H1 (cell line): ENCODE data around the gene PLAAT2. TPM values are rescaled to one million over a fixed set of nuclear protein-coding genes. Genes with fewer than 3 reads are reported as not detected.
A peak's percentile ranks its signal among the peaks of the same experiment; 100 is the strongest.

Experiments used
- CTCF ChIA-PET: fragments of 300-600 bp; sonication (Branson Sonifier 250); formaldehyde crosslinking; loops from one replicate; lab custom pipeline; 2021; ENCODE audit not compliant: partially characterized antibody; lab: Charles Lee
- POLR2A ChIA-PET: fragments of 300-600 bp; sonication (Branson Sonifier 250); formaldehyde crosslinking; loops from one replicate; lab custom pipeline; 2021; ENCODE audit warnings: inconsistent platforms; ENCODE audit not compliant: partially characterized antibody; lab: Charles Lee
- DNase-seq, 2 experiments: peaks; one replicate each; pipeline versions ENCODE4 v3.0.0 to v3.0.0-alpha.2; 2010 to 2022; ENCODE audit warnings: low spot score in 2 of 2, low read depth in 1 of 2, mixed read lengths in 1 of 2
- FAIRE-seq: peaks from 2 replicates; lab custom pipeline; 2011; peaks lifted over from hg19 to GRCh38; lab: Jason Lieb, UNC
- H2AFZ ChIP-seq: 2 replicates; pipeline ENCODE4 v1.8.1; 2012; ENCODE audit warnings: low read length, inconsistent platforms
- H2AK5ac ChIP-seq: 2 replicates; pipeline ENCODE4 v1.6.1; 2013; ENCODE audit warnings: low read depth, low read length
- H2BK120ac ChIP-seq: replicated peaks from 2 replicates; pipeline ENCODE3; 2013; ENCODE audit warnings: low read depth, low read length, inconsistent platforms
- H2BK12ac ChIP-seq: 2 replicates; pipeline ENCODE4 v1.6.1; 2013; ENCODE audit warnings: low read depth, low read length
- H2BK15ac ChIP-seq: 2 replicates; pipeline ENCODE4 v1.6.1; 2013; ENCODE audit warnings: low read length
- H2BK20ac ChIP-seq: 2 replicates; pipeline ENCODE4 v1.6.1; 2013; ENCODE audit warnings: low read length
- H2BK5ac ChIP-seq: 2 replicates; pipeline ENCODE4 v1.6.1; 2013; ENCODE audit warnings: low read depth, low read length
- H3K14ac ChIP-seq: 2 replicates; pipeline ENCODE4 v1.6.1; 2013; ENCODE audit warnings: inconsistent platforms; ENCODE audit not compliant: insufficient read length
- H3K18ac ChIP-seq: 2 replicates; pipeline ENCODE4 v1.6.1; 2013; ENCODE audit warnings: low read length; ENCODE audit errors: extremely low read depth
- H3K23ac ChIP-seq: 2 replicates; pipeline ENCODE4 v1.6.1; 2013; ENCODE audit warnings: inconsistent platforms; ENCODE audit not compliant: insufficient read length
- H3K23me2 ChIP-seq: 2 replicates; pipeline ENCODE4 v1.6.1; 2013; ENCODE audit warnings: low read depth, low read length
- H3K27ac ChIP-seq: 2 replicates; pipeline ENCODE4 v1.6.1; 2011; ENCODE audit warnings: low read depth, low read length, inconsistent platforms
- H3K27me3 ChIP-seq, 4 experiments: replicated peaks in 1 of 4; 1 replicate in 1 of 4; 2 replicates in 3 of 4; pipeline versions ENCODE4 v1.6.1 to v1.8.1; 2011 to 2013; ENCODE audit warnings: low read length in 3 of 4, mild to moderate bottlenecking in 3 of 4, inconsistent platforms in 2 of 4, mixed read lengths in 2 of 4, moderate library complexity in 1 of 4; ENCODE audit not compliant: control insufficient read depth in 3 of 4, insufficient read depth in 3 of 4; ENCODE audit errors: extremely low read depth in 1 of 4
- H3K36me3 ChIP-seq, 4 experiments: 2 replicates each; pipeline versions ENCODE4 v1.6.1 to v1.8.1; 2011 to 2013; ENCODE audit warnings: mild to moderate bottlenecking in 4 of 4, low read length in 3 of 4, moderate library complexity in 2 of 4, control low read depth in 1 of 4, inconsistent platforms in 1 of 4; ENCODE audit not compliant: insufficient read depth in 4 of 4, control insufficient read depth in 2 of 4
- H3K4ac ChIP-seq: replicated peaks from 2 replicates; pipeline ENCODE3; 2013; ENCODE audit warnings: low read length, low read depth, mixed read lengths, inconsistent platforms; ENCODE audit not compliant: insufficient read length
- H3K4me1 ChIP-seq, 4 experiments: replicated peaks in 1 of 4; 1 replicate in 1 of 4; 2 replicates in 3 of 4; pipeline versions ENCODE4 v1.6.1 to v1.8.1; 2011 to 2013; ENCODE audit warnings: low read length in 3 of 4, inconsistent platforms in 2 of 4, mixed read lengths in 1 of 4; ENCODE audit not compliant: insufficient read depth in 4 of 4, control insufficient read depth in 3 of 4
- H3K4me2 ChIP-seq, 2 experiments: 2 replicates each; pipeline versions ENCODE4 v1.6.1 to v1.8.1; 2011 to 2013; ENCODE audit warnings: low read depth in 2 of 2, low read length in 2 of 2, control low read depth in 1 of 2, inconsistent platforms in 1 of 2, mild to moderate bottlenecking in 1 of 2; ENCODE audit not compliant: insufficient read depth in 1 of 2
- H3K4me3 ChIP-seq, 4 experiments: fragments of 200-600, 300-600 bp in 1 of 4; sonication (generic), shearing (Covaris generic), sonication (Bioruptor Twin) in 1 of 4; 2 replicates each; pipeline versions ENCODE4 v1.5.1 to v1.8.1; 2011 to 2016; ENCODE audit warnings: low read length in 4 of 4, low read depth in 3 of 4, control low read depth in 2 of 4, inconsistent platforms in 2 of 4, mild to moderate bottlenecking in 2 of 4, mixed read lengths in 1 of 4, moderate library complexity in 1 of 4; ENCODE audit not compliant: insufficient read depth in 2 of 4; ENCODE audit errors: extremely low read depth in 1 of 4
- H3K56ac ChIP-seq: replicated peaks from 2 replicates; pipeline ENCODE3; 2013; ENCODE audit warnings: low read depth, mild to moderate bottlenecking, mixed read lengths, low read length, inconsistent platforms; ENCODE audit not compliant: insufficient read length
- H3K79me1 ChIP-seq: 2 replicates; pipeline ENCODE4 v1.6.1; 2013; ENCODE audit warnings: low read depth, low read length, control low read depth
- H3K79me2 ChIP-seq, 2 experiments: 2 replicates each; pipeline versions ENCODE4 v1.6.1 to v1.8.1; 2012 to 2013; ENCODE audit warnings: low read length in 2 of 2, mild to moderate bottlenecking in 2 of 2, inconsistent platforms in 1 of 2; ENCODE audit not compliant: insufficient read depth in 2 of 2, control insufficient read depth in 1 of 2
- H3K9ac ChIP-seq, 4 experiments: replicated peaks in 1 of 4; 1 replicate in 1 of 4; 2 replicates in 3 of 4; pipeline versions ENCODE4 v1.6.1 to v1.8.1; 2011 to 2013; ENCODE audit warnings: low read depth in 3 of 4, low read length in 3 of 4, control low read depth in 2 of 4, mild to moderate bottlenecking in 2 of 4, moderate library complexity in 2 of 4, inconsistent platforms in 1 of 4; ENCODE audit errors: extremely low read depth in 1 of 4
- H3K9me3 ChIP-seq, 2 experiments: 2 replicates each; pipeline versions ENCODE4 v1.6.1 to v1.8.1; 2012 to 2013; ENCODE audit warnings: mild to moderate bottlenecking in 2 of 2, moderate library complexity in 2 of 2, control low read depth in 1 of 2, inconsistent platforms in 1 of 2, low read depth in 1 of 2, low read length in 1 of 2, mixed read lengths in 1 of 2; ENCODE audit not compliant: insufficient read depth in 2 of 2
- H4K20me1 ChIP-seq, 2 experiments: replicated peaks in 1 of 2; 2 replicates each; pipeline versions ENCODE3 to v1.8.1; 2011 to 2013; ENCODE audit warnings: inconsistent platforms in 2 of 2, low read length in 2 of 2, mild to moderate bottlenecking in 1 of 2; ENCODE audit not compliant: insufficient read depth in 2 of 2, control insufficient read depth in 1 of 2
- H4K5ac ChIP-seq: 2 replicates; pipeline ENCODE4 v1.6.1; 2013; ENCODE audit warnings: low read length, low read depth, mixed read lengths, inconsistent platforms; ENCODE audit not compliant: insufficient read length
- H4K8ac ChIP-seq: 2 replicates; pipeline ENCODE4 v1.8.0; 2013; ENCODE audit warnings: mild to moderate bottlenecking, moderate library complexity, low read length, inconsistent platforms; ENCODE audit not compliant: insufficient read depth; ENCODE audit errors: extremely low read depth
- H4K91ac ChIP-seq: replicated peaks from 2 replicates; pipeline ENCODE3; 2013; ENCODE audit warnings: low read length, mixed read lengths, inconsistent platforms; ENCODE audit not compliant: insufficient read length
- CHD7 ChIP-seq: fragments of 300-600 bp; sonication (generic); IDR thresholded peaks from 2 replicates; pipeline ENCODE4 v1.7.1; 2012; ENCODE audit warnings: low read length, moderate library complexity, mild to moderate bottlenecking, inconsistent platforms; ENCODE audit not compliant: insufficient replicate concordance
- polyA plus RNA-seq, 7 experiments: library from polyadenylated mRNA; depleted of rRNA in 3 of 7; stranded (reverse) in 5 of 7; unstranded in 2 of 7; fragments of >200 nt in 5 of 7; fragments of 200-250 nt in 2 of 7; gene quantifications; 1 replicate in 5 of 7; 2 replicates in 1 of 7; 4 replicates in 1 of 7; pipeline versions ENCODE4 v1.2.1 to v1.2.3, GENCODE V29; 2011 to 2013; ENCODE audit warnings: missing spikeins in 2 of 7, mixed read lengths in 2 of 7
- total RNA-seq: library from RNA; stranded (reverse); fragmentation: NEBNext Ultra II Directional; extraction: Animal tissue kit (Norgen Biotek cat#: 25700); gene quantifications from 2 replicates; pipeline ENCODE4 v1.2.1, GENCODE V29; 2021

The PLAAT2 gene
- total and polyA plus RNA-seq, 2 of the 8 experiments (the other 6 are each of a cell fraction or from before 2014, with no cell fraction given) = 0.39 TPM; not detected in 1

GRCh38 chr11:63612181-63612580, 49.0 kb upstream of the PLAAT2 start:
- H4K5ac ChIP-seq = no peak overlapping the region
- H3K23me2 ChIP-seq = peaks cover 7% of the 10 kb centered on the region; the same call in 1 of the 2 replicates
- peaks cover 10% of the 10 kb centered on the region; the same call in 1 of the 2 replicates for H3K79me1 ChIP-seq
- peaks cover 12 to 28% (median 15%) of the 10 kb centered on the region in 4 experiments for H3K4me1 ChIP-seq
- no peak overlapping the region for H2BK120ac ChIP-seq
- H3K56ac ChIP-seq = no peak overlapping the region
- FAIRE-seq (no peak), DNase-seq (no peak)
- no peak overlapping the region for H2BK12ac ChIP-seq
- no peak overlapping the region for H3K4ac ChIP-seq
- peaks cover 12 to 53% of the 10 kb centered on the region in 2 experiments for H3K79me2 ChIP-seq
- H3K4me3 ChIP-seq = peak overlapping the region in 1 of 4 experiments; percentile 56; a peak in 2 of 8 replicates
- ChIA-PET POLR2A (no interaction called here), CTCF (no interaction called here)
- no peak overlapping the region for H2AK5ac ChIP-seq
- no peak overlapping the region for H3K18ac ChIP-seq
- H3K36me3 ChIP-seq = no peaks in the 10 kb centered on the region
- H3K14ac ChIP-seq = no peak overlapping the region
- peak overlapping the region in 1 of 2 experiments; percentile 64; a peak in 1 of 4 replicates for H3K4me2 ChIP-seq
- no peak overlapping the region for H3K23ac ChIP-seq
- no peaks in the 10 kb centered on the region for H4K20me1 ChIP-seq
- H3K9me3 ChIP-seq = no peaks in the 10 kb centered on the region
- H4K91ac ChIP-seq = no peak overlapping the region
- H2AFZ ChIP-seq = no peak overlapping the region
- H2BK20ac ChIP-seq = no peak overlapping the region
- H3K27ac ChIP-seq = no peak overlapping the region
- no peak overlapping the region for H2BK15ac ChIP-seq
- H4K8ac ChIP-seq = no peak overlapping the region
- no peak overlapping the region for H2BK5ac ChIP-seq
- H3K9ac ChIP-seq = no peak overlapping the region
- no peaks in the 10 kb centered on the region for H3K27me3 ChIP-seq
- TF ChIP-seq CHD7 = no peak
